GM18505 (cell line): ENCODE data around the gene CEP295NL.
"Not testable (repeated sequence)": the region's sequence is repeated elsewhere in the genome, so short reads cannot be mapped to it uniquely, and the experiment has no call there.

ENCODE experiments used
- ATAC-seq: cut with Tn5 transposase; IDR thresholded peaks from one replicate; pipeline ENCODE4 v1.9.1; 2021; ENCODE audit not compliant: unreplicated experiment
- POLR2A ChIP-seq: IDR thresholded peaks from 4 replicates; pipeline ENCODE4 v1.6.1; 2011; ENCODE audit warnings: borderline replicate concordance; ENCODE audit not compliant: insufficient read depth, insufficient read length; ENCODE audit errors: extremely low read depth

The CEP295NL gene

GRCh38 chr17:78922816-78923498 lies 20.0 kb upstream of the CEP295NL start:
- ATAC-seq = no peak
- no peak for TF ChIP-seq POLR2A

- no peak for TF ChIP-seq POLR2A
These were observed 18.5 kb upstream of the CEP295NL start for GRCh38 chr17:78921437-78921971.

GRCh38 chr17:78920528-78920927 lies 17.5 kb upstream of the CEP295NL start:
- no peak for TF ChIP-seq POLR2A
- no peak for ATAC-seq

More at GRCh38 chr17:78921437-78921971, 18.5 kb upstream of the CEP295NL start:
- ATAC-seq = no peak

- ATAC-seq = no peak
- TF ChIP-seq POLR2A = no peak
These were observed 17.0 kb upstream of the CEP295NL start for GRCh38 chr17:78919861-78920450.

GRCh38 chr17:78918979-78919378 lies 16.0 kb upstream of the CEP295NL start:
- no peak for ATAC-seq
- no peak for TF ChIP-seq POLR2A

GRCh38 chr17:78917451-78918275 lies 14.7 kb upstream of the CEP295NL start:
- no peak for TF ChIP-seq POLR2A
- no peak for ATAC-seq

- ATAC-seq = no peak
- TF ChIP-seq POLR2A = no peak
These were observed 13.1 kb upstream of the CEP295NL start for GRCh38 chr17:78915872-78916632.

GRCh38 chr17:78913115-78913514 lies 10.1 kb upstream of the CEP295NL start:
- ATAC-seq = no peak
- no peak for TF ChIP-seq POLR2A

GRCh38 chr17:78912082-78912481 lies 9.1 kb upstream of the CEP295NL start:
- no peak for ATAC-seq
- no peak for TF ChIP-seq POLR2A

- not testable (repeated sequence) for ATAC-seq
These were observed 8.5 kb upstream of the CEP295NL start for GRCh38 chr17:78911543-78911942.

- no peak for TF ChIP-seq POLR2A
- ATAC-seq = no peak
These were observed 7.7 kb upstream of the CEP295NL start for GRCh38 chr17:78910497-78911284.

- TF ChIP-seq POLR2A = no peak
These were observed 5.4 kb upstream of the CEP295NL start for GRCh38 chr17:78908426-78908825.

More at GRCh38 chr17:78908426-78908825, 5.4 kb upstream of the CEP295NL start:
- no peak for ATAC-seq
